ENCODE results near the gene ANKRD27.
"Not testable (repeated sequence)": the region's sequence is repeated elsewhere in the genome, so short reads cannot be mapped to it uniquely, and the experiment has no call there.

Gene ANKRD27

DNA sequence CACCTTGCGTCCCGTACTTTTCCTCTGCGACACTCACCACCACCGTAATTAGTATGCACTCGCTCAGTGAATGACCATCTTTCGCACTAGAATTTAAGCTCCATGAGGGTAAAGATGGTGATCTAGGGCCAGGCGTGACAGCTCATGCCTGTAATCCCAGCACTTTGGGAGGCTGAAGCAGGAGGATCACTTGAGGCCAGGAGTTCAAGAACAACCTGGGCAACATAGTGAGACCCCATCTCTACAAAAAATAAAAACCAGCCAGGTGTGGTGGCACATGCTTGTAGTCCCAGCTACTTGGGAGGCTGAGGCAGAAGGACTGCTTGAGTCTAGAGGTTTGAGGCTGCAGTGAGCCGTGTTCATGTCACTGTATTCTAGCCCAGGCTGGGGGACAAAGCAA, 18.6 kb downstream of the ANKRD27 start:
- in situ Hi-C loops (cut with MboI; ENCODE audit: low sequenced_read_pairs): not testable (repeated sequence)

DNA sequence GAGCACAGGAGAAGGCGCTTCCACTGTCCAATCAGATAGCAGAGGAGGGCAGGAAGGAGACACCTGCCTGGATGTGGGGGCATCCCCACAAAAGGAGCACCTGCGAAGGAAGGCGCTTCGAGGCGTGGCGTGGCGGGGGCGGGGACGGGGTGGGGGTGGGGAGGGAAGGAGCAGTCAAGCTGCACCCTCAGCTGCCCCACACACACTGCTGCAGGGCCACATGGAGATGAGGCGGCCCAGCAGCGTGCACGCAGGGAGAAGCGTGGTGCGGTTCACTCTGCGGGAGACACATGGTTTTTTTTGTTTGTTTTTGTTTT, 21.4 kb downstream of the ANKRD27 start:
- in situ Hi-C loops (cut with MboI; ENCODE audit: low sequenced_read_pairs): no loop called here

DNA sequence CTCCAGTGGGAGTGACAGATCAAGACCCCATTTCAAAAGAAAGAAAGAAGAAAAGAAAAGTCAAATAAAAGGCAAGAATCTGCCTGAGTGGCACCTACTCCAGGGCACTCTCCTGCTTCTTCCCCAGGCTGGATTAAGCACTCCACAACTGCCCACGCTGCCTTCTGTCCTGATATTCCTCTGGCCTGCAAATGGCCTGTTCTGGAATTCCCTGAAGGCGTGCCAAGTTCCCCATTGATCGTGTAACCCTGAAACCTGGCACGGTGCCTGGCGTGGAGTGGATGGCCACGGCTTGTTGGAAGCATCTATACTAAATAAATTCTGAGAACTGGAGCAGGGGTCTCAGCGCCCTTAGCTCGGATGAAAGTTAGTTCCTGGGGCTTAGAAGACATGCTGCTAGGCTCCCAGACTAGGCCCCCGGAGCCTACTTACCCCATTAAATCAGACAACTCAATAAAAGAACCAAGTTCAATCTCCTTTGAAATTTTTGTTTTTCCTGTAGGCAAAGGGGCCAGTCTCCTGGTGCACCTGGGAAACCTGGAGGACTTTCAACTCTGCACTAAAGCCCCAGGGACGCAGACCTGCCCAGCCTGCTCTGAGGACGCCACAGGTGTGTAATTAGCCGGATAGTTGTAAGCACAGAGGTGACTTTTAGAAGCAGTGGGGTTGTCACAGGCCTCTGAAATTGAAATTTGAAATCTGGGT, 21.9 kb downstream of the ANKRD27 start:
- in situ Hi-C loops (cut with MboI; ENCODE audit: low sequenced_read_pairs): no loop called here

DNA sequence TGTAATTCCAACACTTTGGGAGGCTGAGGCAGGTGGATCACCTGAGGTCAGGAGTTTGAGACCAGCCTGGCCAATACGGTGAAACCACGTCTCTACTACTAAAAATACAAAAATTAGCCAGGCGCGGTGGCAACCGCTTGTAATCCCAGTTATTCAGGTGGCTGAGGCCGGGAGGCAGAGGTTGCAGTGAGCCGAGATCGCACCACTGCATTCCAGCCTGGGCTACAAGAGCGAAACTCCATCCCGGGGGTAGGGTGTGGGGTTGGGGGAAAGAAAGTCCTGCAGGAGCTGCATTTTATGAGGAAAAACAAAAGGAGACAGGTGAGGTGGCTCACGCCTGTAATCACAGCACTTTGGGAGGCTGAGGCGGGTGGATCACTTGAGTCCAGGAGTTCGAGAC, 22.6 kb downstream of the ANKRD27 start:
- in situ Hi-C loops (cut with MboI; ENCODE audit: low sequenced_read_pairs): not testable (repeated sequence)

DNA sequence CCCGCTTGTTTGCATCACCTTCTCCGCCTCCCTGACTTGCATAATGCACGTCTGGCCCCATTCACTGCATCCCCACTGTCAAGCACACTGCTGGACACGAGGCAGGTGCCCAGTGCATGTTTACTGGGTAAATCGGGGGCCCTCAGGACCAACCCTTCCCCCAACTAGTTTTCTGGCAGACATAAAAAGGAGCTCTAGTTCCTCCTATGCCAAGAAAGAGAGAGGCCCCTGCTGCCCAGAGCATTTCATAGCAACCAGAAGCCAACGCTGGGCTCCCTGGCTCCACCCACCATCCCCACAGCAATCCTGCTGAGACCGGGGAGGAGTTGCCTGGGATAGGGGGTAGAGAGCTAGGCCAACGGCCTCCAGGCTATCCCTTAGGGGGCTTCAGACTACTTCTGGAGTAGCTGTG, 23.2 kb downstream of the ANKRD27 start:
- in situ Hi-C loops (cut with MboI; ENCODE audit: low sequenced_read_pairs): no loop called here

DNA sequence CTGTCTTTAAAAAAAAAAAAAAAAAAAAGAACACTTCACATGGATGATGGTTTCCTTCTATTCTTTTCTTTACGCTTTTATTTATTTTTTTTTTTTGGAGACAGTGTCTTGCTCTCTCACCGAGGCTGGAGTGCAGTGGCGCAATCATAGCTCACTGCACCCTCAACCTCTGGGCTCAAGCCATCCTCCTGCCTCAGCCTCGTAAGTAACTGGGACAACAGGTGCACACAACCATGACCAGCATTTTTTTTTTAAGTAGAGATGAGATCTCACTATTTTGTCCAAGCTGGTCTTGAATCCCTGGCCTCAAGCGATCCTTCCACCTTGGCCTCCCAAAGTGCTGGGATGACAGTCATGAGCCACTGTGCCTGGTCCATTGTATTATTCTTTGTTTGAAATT, 24.3 kb downstream of the ANKRD27 start:
- in situ Hi-C loops (cut with MboI; ENCODE audit: low sequenced_read_pairs): no loop called here

DNA sequence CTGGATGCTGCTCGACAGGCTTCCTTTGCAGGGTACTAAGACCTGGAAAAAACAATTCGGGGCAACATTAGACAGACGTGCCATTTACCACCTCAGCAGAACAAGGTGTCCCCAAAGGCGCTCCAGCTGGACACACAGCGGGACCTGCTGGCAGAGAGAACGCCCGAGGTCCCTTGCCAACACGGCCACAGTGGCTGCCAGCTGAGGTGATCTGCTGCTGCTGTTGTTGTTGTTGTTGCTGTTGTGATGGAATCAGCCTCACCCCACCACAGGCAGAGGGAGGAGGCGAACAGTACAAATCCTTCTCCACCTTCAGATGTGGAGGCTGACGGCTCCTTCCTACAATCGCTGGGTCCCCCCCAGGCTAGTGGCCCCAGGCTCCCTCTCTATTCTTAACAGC, 25.2 kb downstream of the ANKRD27 start:
- in situ Hi-C loops (cut with MboI; ENCODE audit: low sequenced_read_pairs): no loop called here

DNA sequence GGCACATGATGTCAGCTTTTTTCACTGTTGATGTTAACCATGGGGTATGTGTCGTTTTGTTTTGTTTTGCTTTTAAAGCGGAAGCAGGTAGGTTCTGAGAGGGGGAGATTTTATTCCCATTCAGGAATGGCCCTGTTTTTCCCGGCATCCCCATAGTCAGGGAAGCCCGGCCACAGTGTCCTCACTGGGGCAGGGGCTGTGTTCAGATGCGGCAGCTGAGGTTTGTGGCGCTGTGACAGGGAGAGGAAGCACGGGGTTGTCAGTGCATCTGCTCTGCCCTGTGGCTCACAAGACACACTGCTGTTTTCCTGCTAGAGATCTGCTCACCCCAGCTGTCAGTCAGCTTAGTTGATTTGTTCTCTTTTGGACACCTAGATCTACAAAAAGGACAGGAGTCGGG, 27.6 kb downstream of the ANKRD27 start:
- in situ Hi-C loops (cut with MboI; ENCODE audit: low sequenced_read_pairs): no loop called here

DNA sequence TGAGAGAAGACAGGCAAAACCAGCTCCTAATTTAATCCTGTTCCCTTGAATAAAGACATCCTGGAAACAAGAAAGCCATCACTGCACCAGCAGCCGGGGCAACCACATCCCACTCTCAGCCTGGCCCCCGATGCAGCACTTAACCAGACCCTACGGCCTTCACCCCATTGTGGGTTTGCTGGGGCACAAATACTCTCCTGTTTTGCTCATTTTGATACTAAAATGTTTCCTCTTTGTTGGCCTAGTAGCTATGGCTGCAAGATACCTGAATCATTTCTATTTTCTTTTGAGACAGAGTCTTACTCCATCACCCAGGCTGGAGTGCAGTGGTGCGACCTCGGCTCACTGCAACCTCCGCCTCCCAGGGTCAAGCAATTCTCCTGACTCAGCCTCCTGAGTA, 28.4 kb downstream of the ANKRD27 start:
- in situ Hi-C loops (cut with MboI; ENCODE audit: low sequenced_read_pairs): no loop called here

DNA sequence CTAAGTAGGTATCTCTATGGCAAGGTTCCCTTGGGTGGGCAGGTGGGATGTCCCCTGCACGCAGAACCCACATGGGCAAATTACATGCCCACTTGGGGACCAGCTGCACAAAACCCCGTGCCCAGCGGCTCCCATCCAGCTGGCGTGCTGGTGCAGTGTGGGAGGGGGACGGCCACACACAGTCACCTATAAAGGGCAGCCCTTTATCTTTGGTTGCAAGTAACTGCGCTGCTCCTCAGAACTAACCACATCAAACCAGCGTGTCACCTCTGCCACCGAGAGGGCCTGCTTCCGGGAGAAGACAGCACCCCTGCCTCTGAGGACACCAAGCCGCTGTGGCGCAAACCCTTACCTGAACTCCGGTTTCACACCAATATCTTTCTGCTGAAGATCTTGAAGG, 32.2 kb downstream of the ANKRD27 start:
- in situ Hi-C loops (cut with MboI; ENCODE audit: low sequenced_read_pairs): no loop called here

DNA sequence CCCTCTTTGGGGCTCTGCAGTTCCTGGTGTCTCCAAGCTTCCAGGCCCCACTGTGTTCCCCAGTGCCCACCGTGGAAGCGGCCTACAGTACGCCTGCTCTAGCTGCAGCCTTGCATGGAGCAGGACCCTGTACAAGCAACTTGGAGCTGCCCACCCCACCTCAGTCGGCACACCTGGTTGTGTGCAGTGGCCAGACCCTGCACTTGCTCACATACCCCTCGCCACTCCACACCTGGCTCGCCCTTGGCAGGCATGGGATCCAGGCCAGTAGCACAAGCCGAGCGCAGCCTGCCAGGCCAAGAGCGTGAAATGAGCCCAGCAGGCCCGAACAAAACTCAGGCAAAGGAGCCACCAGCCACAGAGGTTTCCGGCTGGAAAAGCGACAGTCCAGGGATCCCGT, 36.4 kb downstream of the ANKRD27 start:
- in situ Hi-C loops (cut with MboI; ENCODE audit: low sequenced_read_pairs): no loop called here

DNA sequence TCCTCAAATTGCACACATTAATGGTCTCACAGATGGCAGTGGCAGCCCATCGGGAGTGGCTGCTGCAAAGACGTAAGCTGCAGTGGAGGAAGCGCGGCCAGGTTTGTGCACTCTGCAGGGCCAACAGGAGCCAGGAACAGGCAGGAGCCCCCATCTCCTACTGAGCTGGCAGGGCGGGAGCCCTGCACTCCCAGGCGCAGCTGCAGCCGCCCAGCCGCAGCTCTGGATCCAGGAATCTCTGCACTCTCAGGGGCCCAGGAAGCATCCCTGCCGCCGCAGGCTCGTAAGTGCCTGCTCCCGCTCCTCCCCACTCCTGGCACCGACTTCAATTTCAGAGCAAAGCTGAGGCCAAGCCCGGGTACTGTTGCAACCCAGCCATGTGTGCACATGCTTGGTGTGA, 37.5 kb downstream of the ANKRD27 start:
- in situ Hi-C loops (cut with MboI; ENCODE audit: low sequenced_read_pairs): no loop called here

DNA sequence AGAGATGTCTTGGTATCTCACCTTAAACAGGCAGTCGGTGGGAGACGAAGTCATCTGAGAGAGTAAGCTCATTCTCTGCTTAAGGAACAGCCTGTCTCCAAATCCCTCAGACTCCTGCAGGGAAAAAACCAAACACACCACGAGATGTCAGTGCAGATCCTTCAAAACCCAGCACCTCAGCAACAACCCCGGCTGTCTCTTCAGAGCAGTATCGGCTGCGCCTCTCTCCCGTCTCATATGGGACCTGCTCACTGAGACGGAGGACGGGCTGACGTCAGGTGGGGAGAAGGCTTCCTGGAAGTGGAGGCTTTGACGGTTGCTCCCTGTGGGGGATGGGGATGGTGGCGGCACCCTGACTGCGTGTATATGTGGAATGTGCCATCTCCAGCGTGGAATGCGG, 43.6 kb downstream of the ANKRD27 start:
- in situ Hi-C loops (cut with MboI; ENCODE audit: low sequenced_read_pairs): no loop called here

DNA sequence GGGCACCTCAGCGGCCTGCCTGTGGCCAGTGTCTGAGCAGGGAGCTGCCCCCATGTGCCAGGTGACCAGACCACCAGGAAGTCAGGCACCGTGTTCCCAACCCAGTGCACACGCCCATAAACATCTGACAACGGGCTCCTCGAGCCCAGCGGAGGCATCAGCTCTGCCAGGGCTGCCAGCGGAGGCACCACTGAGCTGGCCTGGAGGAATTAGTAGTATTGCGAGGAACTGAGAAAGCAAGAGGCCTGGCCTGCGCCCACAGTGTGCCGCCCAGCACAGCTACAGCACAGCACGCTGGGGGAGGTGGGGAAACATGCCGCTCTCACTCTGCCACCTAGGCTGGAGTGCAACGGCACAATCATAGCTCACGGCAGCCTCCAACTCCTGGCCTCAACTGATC, 44.6 kb downstream of the ANKRD27 start:
- in situ Hi-C loops (cut with MboI; ENCODE audit: low sequenced_read_pairs): no loop called here

DNA sequence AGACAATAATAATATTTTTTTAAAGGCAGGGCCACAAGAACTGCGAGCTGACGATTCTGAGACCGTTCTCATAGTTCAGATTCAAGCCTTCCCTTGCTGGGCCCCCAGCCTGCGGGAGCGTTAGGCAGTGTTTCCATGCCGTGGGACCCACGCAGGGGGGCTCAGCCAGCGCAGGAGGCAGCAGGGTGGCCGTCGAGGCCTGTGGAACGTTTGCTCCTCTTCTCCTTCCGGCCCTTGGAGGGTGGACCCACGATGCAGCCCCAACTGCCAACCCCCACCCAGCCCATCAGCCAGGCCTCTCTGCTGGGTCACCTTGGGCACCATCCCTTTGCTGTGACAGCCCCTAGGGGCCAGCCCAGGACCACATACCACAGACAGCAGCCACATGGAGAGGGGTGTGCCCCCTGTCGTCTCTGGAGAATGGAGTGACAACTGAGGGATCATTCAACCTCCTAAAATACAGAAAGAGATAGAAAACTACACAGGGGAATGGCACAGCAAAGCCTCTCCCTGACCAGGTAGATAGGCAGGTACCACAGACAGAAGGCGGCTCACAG, 47.2 kb downstream of the ANKRD27 start:
- in situ Hi-C loops (cut with MboI; ENCODE audit: low sequenced_read_pairs): no loop called here

DNA sequence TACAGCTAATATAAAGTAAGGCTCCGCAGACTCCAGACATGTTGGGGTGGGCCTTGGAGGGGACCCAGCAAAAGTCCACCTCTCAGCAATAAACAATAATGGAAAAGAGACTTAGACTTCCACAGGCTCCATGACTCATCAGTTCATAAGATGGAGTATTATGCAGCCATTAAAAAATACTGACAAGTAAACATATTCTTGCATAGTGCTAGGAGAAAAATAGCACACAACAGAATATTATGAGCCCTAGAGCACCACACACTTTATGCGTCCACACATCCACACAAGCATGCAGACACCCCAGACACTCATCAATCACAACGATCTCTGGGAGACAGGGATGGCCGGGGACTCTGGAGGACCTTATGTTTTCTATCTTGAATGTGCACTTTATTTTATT, 48.0 kb downstream of the ANKRD27 start:
- in situ Hi-C loops (cut with MboI; ENCODE audit: low sequenced_read_pairs): no loop called here

DNA sequence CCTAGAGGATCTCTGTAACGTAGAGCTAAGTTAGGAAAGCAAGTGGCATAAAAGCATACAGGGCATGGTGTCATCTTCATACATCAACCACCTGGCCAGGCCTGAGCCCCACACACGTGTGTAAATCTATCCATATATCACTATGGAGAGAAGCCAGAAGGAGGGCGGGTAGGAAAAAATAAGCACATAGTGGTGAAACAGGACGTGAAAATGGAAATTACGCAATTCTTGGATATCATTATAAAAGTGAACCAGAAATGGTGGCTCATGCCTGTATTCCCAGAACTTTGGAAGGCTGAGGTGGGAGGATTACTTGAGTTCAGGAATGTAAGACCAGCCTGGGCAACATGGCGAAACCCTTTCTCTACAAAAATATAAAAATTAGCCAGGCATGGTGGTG, 50.6 kb downstream of the ANKRD27 start:
- in situ Hi-C loops (cut with MboI; ENCODE audit: low sequenced_read_pairs): no loop called here

DNA sequence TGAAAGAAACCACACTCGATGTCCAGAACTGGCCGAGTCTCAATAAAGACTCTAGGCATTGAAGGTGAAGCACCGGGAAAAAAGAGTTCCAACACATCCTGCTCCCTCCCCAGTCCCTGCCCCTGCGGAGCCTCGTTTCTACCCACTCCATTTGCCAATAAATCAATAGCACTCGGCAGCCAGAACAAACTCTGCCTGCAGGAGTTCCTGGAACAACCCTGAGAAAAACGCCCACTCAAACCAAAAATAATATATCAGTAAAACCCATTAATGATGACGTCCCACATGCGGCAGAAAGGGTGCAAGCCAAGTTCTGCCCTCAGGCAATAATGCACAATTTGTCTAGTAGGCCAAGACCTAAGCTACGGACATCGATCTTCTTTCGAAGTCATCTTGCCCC, 53.0 kb downstream of the ANKRD27 start:
- in situ Hi-C loops (cut with MboI; ENCODE audit: low sequenced_read_pairs): no loop called here

DNA sequence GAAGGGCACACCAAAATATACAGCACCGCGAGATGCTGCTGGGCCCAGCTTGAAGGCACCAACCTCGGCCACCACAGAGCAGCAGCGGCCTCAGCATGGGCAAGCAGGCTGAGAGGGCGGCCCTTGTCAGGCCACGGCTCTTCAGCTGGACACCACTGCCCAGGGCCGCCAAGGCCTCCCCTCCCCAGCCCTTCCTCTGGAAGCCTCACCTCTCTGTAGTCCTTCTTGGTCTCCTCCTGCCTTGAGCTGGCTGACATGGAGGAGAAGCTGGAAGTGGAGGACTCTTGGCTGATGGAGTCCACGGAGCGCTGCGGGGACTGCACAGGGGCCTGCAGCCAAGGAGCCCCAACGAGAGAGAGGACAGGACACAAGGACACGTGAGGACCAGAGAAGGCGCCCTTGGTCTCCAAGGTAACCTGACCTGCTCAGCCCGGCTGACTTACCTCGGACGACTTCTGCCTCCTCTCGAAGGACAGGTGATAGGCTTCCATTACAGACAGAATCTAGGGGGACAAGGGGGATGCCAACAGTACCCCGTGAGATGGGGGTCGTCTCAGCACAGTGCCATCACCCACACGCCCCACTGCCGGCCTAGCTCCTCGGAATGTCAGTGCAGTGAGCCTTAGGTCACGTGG, 55.8 kb downstream of the ANKRD27 start:
- in situ Hi-C loops (cut with MboI; ENCODE audit: low sequenced_read_pairs): no loop called here

DNA sequence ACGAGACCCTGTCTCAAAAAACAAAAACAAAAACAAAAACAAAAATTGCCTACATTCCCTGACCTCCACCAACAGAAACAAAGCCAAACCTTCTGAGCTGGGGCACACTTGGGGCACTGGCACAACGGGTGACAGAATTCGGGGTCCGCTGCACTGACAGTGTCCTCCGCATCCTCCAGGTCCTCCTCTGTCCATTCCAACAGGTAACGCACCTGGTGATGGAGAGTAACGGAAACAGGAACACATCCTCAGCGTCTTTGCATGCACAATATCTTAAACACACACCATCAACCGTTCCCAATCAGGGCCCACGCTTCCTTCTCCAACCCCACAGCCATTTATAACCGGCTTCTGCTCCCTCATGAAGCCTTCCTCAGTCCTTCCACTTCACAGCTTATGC, 59.4 kb downstream of the ANKRD27 start:
- in situ Hi-C loops (cut with MboI; ENCODE audit: low sequenced_read_pairs): no loop called here

DNA sequence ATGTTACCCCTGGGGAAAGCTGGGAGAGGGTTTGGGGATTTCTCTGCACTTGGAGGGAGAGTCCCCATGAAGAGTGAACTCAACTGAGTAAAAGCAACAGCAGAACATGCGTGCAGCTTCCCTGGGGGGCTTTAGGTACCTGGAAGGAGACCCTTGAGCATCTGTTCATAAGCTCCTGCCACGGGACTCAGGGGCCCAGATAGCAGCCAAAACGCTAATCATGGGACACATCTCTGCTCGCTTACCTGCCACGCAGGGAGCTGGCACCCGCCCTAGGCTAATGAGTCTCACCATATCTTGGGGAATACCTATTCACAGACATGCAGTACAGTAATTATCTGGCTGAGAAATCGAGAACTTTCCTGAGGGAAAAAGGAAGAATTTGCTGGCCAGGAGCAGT, 60.1 kb downstream of the ANKRD27 start:
- in situ Hi-C loops (cut with MboI; ENCODE audit: low sequenced_read_pairs): no loop called here

DNA sequence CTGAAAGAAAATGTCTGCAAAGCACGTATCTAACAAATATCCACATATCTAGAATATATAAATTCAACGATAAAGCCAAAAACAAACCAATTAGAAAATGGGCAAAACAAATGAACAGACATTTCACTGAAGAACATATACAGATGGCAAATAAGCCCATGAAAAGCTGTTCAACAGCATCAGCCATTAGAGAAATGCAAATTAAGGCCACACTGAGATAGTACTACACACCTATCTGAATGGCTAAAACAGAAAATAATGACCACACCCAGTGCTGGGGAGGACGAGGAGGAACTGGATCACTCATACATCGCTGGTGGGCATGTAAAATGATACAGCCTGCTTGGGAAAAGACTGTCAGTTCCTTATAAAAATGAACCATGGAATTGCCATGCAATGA, 62.0 kb downstream of the ANKRD27 start:
- in situ Hi-C loops (cut with MboI; ENCODE audit: low sequenced_read_pairs): no loop called here

DNA sequence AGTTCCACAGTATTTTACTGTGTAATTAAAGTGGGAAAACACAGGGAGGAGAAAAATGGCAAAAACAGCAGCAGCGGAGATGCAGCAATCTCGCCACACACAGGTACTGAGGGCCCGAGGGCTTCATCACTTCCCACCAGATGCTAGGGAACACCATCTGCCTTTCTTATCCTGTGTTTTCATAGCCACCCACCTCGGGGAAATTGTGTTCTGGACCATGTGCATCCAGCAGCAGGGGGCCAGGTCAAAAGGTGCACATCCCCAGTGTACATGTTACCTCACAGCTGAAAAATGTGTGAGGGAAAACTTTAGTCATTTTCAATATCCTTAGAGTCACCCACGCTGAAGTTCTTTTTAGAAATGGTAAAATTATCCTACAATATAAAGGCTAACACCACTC, 63.8 kb downstream of the ANKRD27 start:
- in situ Hi-C loops (cut with MboI; ENCODE audit: low sequenced_read_pairs): no loop called here

Measured in HL-60/S4 (cell line).